Measurements from ENCODE around the gene RIMBP3C.
"Not testable (repeated sequence)": the region's sequence is repeated elsewhere in the genome, so short reads cannot be mapped to it uniquely, and the experiment has no call there.

The RIMBP3C gene

DNA sequence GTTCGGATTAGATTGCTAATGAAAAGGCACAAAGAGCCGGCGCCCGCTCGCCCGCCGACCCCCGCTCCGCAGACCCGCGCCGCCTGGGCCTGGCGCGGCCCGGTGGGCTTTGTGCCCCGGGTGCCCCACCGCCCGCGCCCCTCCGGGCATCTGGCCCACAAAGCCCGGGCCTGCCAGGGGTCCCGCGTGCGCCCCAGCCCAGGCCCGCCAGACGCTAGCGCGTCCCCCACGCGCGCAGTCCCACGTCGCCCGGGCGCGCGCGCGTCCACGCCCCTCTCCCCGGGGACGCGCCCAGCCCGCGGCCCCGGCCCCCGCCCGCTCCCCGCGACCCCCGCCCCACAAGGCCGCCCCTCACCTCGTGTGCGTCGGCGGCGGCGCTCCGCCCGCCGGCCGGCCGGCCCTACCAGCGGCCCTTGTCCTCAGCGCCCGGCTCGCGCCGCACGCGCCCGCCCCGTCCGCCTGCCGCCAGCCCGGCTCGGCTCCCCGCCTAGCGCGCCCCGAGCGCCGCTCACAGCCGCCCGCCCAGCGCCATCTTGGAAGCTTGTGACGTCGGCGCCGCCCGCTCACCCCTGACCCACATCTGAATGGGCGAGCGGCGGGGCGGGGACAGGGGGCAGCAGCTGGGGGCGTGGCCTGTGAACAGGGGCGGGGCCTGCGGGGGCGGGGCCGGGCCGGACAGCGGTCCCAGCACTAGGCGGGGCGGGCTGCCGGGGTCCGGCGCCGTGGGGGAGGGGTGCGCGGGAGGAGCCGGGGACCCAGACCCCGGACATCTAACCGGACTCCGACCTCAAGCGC, 34.1 kb downstream of the RIMBP3C start:
- peak; percentile 55 for DNase-seq (ENCODE audit: low read depth)

DNA sequence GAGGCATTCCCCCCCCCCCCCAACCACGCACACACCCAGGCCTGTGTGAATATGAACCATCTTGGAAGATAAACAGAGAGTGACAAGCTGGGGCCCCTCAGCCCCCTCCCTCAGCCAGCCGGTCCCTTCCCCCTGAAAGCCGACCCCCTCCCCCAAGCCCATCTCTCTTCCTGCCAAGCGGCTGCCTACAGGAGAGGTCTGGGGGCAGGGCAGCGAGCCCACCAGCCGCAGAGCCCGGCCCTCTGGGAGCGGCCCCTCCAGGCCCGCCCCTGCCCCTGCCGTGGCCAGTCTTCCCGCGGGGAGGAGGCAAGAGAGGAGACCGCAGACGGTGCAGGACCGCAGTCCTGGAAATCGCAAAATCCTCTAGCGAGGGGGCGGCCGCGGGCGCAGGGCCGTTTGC, 34.7 kb downstream of the RIMBP3C start:
- not testable (repeated sequence) for DNase-seq (ENCODE audit: low read depth)

DNA sequence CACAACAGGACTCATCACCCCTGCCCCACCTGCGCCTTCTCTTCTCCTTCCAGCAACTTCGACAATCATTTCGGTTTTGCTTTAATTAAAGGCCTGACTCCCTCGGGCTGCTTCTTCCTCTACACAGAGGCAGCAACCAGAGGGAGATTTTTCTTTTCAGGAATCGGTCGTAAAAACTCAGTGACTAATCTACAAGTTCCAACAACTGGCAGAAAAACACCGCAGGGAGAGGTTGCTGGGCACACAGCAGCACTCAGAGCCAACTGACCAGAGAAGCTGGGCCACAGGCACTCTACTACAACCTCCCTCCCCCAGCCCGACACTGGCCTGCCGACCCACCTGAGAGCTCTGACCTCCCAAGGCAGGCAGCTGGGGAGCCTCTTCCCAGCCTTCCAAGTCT, 36.0 kb downstream of the RIMBP3C start:
- not testable (repeated sequence) for DNase-seq (ENCODE audit: low read depth)

DNA sequence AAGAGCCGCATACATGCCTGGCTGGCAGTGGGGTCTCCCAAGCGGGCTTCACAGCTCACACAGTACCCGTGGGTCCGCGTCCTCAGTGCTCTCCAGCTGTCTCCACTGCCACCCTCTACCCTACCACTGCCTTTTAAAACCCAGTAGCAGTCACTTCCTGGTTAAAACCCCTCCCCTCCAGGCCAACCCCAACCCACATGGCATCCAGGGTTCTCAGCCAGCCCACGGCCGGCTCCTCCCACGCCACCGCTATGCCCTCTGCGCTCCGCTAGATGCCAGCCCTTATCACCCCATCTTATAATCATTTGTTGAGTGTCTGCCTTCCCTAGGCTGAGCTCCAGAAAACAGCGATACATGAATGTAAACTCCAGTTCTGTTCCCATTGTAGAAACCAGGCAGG, 37.1 kb downstream of the RIMBP3C start:
- not testable (repeated sequence) for DNase-seq (ENCODE audit: low read depth)

DNA sequence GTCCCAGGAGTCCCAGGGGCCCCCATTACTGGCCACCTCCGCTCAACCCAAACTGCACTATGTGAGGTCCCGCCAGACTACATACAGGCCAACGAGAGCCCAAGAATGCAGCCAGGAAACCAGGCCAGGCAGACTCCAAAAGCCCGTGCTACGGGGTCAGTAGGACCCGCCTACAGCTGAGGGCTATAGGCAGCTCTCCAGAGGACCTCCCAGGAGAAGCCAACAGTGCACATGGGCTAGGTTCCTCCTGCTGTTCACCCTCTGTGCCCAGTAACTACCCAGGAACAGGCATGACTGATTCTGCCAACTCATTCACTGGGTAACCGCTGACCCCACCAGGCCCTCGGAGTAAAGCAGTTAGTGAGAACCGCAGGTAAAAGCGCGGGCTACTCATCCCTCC, 39.2 kb downstream of the RIMBP3C start:
- not testable (repeated sequence) for DNase-seq (ENCODE audit: low read depth)

DNA sequence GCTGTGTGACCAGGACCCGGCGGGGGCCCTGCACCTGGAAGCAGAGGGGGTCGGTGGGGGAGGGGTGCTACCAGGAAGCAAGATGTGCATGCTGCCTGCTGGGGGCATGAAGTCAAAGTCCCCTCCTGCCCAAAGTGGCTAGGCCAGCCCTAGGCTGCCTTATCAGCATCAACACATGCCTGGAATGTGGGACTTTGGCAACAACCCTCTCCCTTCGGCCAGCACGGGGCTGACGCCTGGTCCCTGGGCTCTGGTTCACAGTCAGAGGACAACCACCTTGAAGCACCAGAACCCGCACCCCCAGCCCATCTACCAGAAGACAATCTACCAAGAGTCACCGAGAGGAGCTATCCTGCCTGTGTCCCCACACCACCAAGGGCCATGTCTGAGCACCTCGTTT, 40.9 kb downstream of the RIMBP3C start:
- not testable (repeated sequence) for DNase-seq (ENCODE audit: low read depth)

DNA sequence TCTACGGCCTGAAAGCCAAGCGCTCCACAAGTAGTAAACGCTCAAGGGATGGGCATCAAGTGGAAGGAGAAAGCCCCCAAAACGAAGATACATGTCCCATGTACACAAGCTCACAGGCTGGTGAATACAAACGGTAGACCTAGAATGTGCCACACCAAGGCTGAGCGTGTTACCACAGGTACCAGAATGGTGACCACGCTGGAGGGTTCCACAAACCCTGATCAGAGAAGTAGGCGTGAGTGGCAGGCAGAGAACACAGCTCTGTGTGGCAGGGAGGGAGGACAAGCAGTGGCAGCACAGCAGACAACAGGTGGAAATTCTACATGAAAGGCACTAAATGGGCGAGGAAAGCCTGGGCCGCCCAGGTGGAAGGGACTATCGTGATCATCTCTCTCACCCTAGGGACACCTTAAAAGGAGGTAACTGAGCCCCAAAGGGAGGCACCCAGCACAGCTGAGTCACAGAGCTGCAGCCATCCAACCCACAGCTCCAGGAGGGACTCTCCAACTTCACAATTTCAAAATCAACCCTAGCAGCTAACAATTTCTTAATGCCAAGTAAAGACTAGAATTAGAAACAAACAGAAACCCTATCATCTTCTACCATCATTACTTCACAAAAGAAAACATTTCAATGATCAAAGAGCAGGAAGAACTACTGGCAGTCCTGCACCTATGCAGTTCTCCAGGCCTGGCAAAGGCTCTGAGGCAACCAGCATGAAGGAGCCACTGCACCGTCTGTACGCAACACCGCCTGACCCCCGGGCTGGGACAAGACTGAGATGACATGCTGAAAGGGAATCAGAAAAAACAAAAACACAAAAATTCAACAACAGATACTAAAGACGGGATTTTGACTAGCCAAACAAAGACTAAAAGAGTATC, 51.4 kb downstream of the RIMBP3C start:
- DNase-seq (ENCODE audit: low read depth), result not testable (repeated sequence)

DNA sequence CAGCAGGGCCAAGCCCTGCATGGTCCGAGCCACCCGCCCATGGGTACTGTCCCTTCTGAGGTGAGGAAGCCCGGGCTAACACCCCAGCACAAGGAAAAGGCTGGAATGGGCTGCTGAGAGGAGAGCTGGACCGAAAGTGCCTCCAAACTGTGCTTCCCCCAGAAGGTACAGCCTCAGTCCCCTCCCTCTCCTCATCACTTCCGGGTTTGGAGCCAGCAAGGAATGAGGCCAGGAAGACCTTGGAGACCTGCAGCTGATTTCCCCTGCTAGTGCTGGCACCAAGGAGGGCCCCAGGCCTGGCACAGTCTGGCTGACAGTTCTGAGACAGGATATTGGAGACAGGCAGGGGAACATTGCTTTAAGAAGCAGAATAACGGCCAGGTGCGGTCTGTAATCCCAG, 52.8 kb downstream of the RIMBP3C start:
- not testable (repeated sequence) for DNase-seq (ENCODE audit: low read depth)

DNA sequence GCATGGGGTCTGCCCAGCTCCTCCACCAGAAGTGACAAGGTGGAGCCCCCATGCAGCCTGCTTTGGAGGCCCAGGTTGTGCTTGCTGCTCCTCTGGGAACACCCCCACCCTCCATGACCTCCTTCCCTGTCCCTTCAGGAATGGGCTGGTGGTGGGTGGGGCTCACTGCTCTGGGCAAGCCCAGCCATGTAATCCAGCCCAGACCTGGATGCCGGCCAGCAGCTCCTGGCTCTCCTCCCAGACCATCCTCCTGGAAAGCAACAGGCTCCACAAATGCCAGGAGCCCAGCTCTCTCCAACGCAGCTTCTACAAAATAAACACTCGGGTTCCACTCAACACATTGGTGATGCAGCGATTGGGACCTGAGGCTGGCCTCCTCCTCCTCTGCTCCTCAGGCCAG, 53.3 kb downstream of the RIMBP3C start:
- not testable (repeated sequence) for DNase-seq (ENCODE audit: low read depth)
